ENCODE measurements around the gene CDKN2B-AS1.

Gene CDKN2B-AS1

DNA sequence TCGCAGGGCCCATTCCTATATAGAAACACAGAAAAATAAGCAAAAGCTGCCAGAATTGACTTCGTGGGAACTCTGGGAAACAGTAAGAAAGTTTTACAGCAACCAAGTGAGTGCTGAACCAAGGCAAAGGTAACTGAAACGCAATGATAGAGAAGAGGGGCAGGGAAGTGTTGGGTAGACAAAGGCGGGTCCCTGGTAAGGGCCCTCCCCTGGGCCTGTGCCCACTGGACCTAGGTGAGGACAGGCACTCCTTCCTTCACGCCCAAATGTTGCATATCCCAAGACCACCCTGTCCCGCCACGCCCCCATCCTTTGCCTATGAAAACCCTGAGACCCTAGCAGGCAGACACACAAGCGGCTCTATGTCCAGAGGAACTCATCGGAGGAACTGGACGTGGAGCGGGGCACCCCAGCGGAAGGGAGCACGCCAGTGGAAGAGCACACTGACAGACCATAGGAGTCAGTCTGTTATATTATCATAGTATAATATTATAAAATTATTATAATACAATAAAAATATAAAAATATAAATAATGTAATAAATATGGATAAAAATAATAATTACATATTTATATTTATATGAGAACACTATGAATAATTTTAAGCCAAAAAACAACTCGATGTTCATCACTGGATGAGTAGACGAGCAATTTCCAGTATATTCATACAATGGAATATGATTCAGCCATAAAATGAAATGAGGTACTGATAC, 28.3 kb upstream of the CDKN2B-AS1 start:
- DNase-seq (ENCODE audit: low read depth) = no peak
- TF ChIP-seq, protein P1, sequence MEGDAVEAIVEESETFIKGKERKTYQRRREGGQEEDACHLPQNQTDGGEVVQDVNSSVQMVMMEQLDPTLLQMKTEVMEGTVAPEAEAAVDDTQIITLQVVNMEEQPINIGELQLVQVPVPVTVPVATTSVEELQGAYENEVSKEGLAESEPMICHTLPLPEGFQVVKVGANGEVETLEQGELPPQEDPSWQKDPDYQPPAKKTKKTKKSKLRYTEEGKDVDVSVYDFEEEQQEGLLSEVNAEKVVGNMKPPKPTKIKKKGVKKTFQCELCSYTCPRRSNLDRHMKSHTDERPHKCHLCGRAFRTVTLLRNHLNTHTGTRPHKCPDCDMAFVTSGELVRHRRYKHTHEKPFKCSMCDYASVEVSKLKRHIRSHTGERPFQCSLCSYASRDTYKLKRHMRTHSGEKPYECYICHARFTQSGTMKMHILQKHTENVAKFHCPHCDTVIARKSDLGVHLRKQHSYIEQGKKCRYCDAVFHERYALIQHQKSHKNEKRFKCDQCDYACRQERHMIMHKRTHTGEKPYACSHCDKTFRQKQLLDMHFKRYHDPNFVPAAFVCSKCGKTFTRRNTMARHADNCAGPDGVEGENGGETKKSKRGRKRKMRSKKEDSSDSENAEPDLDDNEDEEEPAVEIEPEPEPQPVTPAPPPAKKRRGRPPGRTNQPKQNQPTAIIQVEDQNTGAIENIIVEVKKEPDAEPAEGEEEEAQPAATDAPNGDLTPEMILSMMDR (IDR thresholded peaks at IDR 0.05; ENCODE audit: insufficient read depth, low read depth, low read length, missing control alignments) = no peak
- H3K4me3 ChIP-seq (ENCODE audit: low read depth, low read length) = no peak overlapping the region

DNA sequence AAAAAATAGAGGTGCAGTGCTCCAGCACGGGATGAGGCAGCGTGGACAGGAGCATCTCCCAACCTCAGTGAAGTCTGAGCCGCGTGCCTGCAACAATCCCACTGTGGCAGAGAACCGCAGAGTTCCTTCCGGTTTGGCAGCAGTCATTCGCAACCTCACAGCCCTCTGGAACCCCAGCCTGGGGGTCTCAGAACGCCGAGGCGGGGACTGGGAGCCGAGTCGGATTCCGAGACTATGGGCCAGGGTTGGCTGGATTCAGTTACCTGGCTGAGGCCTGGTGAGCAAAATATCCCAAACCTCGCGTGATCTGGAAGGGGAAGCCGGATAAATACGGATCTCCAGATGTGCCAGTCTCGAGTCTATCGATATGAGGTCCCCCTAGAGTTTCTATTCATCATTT, 27.4 kb upstream of the CDKN2B-AS1 start:
- TF ChIP-seq, protein P1 (IDR thresholded peaks at IDR 0.05; ENCODE audit: insufficient read depth, low read depth, low read length, missing control alignments) = no peak
- no peak overlapping the region for H3K4me3 ChIP-seq (ENCODE audit: low read depth, low read length)
- DNase-seq (ENCODE audit: low read depth) = no peak

DNA sequence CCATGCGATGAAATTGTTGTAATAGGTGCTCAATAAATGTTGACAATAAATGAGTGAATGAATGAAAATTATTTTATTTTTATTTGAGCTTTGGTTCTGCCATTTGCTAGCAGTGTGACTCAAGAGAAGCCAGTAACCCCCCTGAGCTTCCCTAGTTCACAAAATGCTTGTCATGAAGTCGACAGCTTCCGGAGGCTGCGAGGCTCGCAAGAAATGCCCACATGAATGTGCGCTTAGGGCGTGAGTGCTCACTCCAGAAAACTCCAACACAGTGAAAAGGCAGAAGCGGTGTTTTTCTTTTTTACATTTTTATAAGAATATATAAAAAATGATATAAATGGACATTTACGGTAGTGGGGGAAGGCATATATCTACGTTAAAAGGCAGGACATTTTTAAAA, 26.9 kb upstream of the CDKN2B-AS1 start:
- TF ChIP-seq, protein P1 (IDR thresholded peaks at IDR 0.05; ENCODE audit: insufficient read depth, low read depth, low read length, missing control alignments) = no peak
- H3K4me3 ChIP-seq (ENCODE audit: low read depth, low read length) = no peak overlapping the region
- no peak for DNase-seq (ENCODE audit: low read depth)

DNA sequence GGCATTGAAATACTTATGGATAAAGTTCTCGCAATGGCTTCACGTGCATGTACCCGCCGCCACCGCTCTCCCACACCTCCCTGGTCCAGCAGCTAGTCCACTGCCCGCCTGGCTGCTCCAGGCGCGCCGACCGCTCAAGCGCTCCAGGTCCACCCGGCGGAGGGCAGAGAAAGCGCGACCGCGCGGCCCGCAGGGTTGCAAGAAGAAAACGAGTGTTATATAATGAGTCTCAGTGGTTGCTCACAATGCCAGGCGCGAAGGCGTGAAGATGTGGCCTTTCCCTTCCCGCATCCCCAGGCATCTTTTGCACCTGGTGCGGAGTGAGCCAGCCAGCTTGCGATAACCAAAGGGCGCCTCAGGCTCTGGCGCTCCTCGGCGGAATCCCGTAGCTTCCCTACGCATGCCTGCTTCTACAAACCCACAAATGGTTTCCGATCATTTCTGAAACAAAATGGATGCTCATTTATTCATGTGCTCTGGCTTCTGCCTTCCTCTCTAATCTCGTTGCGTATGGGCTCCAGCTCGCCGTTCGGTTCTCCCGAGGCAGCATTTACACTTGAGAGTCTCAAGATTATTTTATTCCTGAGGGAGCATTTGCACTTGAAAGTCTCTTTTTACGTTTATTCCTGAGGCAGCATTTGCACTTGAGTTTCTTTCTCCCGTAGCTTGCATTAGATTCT, 26.1 kb upstream of the CDKN2B-AS1 start:
- H3K4me3 ChIP-seq (ENCODE audit: low read depth, low read length) = no peak overlapping the region
- no peak for DNase-seq (ENCODE audit: low read depth)
- TF ChIP-seq, protein P1 (IDR thresholded peaks at IDR 0.05; ENCODE audit: insufficient read depth, low read depth, low read length, missing control alignments) = no peak

DNA sequence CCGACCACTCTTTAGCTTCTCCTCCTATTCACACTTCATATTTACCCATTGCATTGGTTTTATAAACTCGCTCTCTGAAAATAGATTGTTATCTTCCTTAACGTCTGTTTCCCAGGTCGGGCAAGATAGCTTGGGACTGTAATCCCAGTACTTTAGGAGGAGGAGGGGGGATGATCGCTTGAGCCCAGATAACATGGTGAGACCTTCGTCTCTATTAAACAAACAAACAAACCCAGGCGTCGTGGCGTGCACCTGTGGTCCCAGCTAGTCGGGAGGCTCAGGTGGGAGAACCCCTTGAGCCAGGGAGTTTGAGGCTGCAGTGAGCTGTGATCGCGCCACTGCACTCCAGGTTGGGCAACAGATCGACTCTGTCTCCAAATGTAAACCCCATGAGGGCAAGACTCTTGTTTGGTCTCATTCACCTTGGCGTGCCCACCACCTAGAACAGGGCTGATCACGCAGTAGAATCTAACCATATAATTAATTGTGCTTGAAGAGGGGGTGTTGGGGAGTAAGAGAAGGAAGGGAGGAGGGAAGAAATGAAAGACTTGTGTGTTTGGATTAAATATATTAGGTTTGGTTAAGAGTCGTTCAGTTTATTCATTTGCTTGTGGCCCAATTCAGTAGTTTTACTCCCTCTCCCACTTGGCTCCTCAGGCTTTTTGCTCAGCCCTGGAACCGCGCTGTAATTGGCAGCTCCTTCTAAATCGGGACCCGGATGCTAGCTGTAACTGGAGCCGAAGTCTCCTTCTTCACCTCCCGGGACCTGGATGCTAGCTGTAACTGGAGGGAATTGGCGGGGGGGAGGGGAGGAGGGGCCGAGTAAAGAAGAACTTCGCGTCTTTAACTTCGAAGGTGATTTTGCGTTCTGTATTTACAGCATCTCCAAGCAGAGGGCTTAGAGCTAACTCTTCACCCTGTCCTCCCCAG, 25.3 kb upstream of the CDKN2B-AS1 start:
- TF ChIP-seq, protein P1 (IDR thresholded peaks at IDR 0.05; ENCODE audit: insufficient read depth, low read depth, low read length, missing control alignments) = no peak
- DNase-seq (ENCODE audit: low read depth) = no peak
- H3K4me3 ChIP-seq (ENCODE audit: low read depth, low read length) = no peak overlapping the region

DNA sequence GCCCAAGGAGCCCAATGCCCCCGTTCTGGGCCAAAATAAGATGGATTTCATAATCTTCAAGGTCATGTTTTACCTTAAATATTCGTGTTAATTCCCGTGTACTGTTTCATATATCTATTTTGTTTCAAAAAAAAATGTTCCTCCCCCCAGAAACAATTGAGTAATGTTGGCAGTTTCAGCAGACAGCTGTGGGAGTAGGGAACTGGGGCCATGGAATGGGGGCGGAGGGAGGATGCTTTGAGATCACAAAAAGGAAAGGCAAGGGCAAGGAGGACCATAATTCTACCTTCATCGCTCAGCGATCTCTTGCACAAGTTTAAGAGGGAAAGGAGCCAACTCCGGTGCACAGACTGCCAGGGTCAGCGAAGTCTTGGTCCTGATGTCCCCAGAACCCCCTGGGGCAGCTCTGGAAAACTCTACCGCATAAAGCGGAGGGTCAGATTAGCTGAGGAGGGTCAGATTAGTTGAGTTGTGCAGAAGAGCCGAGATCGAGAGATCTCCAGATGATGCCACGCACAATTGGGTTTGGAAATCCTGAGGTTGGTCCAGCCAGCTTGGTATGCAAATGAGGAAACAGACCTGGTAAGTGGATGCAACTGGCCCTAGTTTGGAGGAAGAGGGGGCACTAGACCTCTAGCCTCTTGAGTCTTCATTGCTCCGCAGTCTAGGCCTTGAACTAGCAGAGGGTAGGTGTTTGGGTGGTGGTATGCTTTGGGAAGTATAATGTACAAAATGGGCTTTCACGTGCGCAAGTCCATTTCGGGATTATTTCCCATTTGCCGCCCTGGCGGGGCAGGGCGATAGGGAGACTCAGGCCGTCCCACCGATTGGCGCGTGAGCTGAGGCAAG, 24.4 kb upstream of the CDKN2B-AS1 start:
- H3K4me3 ChIP-seq (ENCODE audit: low read depth, low read length) = no peak overlapping the region
- TF ChIP-seq, protein P1 (IDR thresholded peaks at IDR 0.05; ENCODE audit: insufficient read depth, low read depth, low read length, missing control alignments) = no peak
- DNase-seq (ENCODE audit: low read depth) = no peak
